Vagina (tissue), 2 donors: ENCODE measurements around the gene C1orf74.

Experiments used
- POLR2A ChIP-seq, 2 donors: fragments of 450-650 bp; IDR thresholded peaks; one replicate each; pipeline ENCODE4 v1.6.1; 2017; ENCODE audit warnings: antibody characterized with exemption in 2 of 2, mild to moderate bottlenecking in 2 of 2, moderate library complexity in 2 of 2
- POLR2AphosphoS5 ChIP-seq, 2 donors: sonication (generic); formaldehyde crosslinking; IDR thresholded peaks; one replicate each; pipeline ENCODE4 v1.9.0; 2017; ENCODE audit warnings: antibody characterized with exemption in 2 of 2, mild to moderate bottlenecking in 2 of 2, low read depth in 1 of 2; ENCODE audit not compliant: insufficient read depth in 1 of 2
- TF ChIP-seq, protein P1 (sequence below), 3 experiments: fragments of 450-650 bp in 2 of 3; fragments of 200-600 bp in 1 of 3; sonication (generic) in 1 of 3; IDR thresholded peaks; one replicate each; pipeline ENCODE4 v1.5.1; 2017 to 2019; ENCODE audit warnings: antibody characterized with exemption in 3 of 3, mild to moderate bottlenecking in 2 of 3, moderate library complexity in 2 of 3

DNA sequence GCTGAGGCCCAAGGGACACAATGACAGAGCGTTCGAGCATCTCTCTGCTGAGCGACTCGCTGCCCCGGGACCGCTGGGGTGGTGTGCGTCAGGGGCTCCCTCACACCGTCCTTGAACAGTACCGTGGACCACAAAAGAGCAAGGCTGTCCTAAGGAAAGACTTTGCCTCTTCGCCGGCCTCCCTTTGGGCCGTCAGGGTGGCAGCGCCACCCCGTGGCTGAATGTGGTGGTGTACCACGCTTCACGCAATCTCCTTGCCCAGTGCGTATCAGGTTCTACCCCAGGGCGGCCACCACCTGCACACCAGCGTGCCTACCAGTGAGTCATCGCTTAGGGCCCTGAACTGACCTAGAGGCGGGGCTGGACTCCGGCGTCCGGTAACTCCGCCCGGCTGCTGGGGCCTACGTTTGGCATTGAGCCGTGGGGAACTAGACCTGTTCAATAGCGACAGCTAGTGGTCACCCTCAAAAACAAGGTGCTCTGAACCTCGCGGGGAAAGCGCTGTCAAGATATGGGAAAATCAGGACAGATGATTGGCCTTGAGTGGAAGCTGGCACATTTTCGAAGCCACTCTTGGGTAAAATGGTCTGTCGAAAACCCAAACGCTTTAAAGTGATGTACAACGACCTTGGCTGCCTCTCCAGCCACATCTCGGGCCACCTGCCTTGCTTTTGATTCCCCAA, 36.6 kb downstream of the C1orf74 start:
- TF ChIP-seq, protein P1, sequence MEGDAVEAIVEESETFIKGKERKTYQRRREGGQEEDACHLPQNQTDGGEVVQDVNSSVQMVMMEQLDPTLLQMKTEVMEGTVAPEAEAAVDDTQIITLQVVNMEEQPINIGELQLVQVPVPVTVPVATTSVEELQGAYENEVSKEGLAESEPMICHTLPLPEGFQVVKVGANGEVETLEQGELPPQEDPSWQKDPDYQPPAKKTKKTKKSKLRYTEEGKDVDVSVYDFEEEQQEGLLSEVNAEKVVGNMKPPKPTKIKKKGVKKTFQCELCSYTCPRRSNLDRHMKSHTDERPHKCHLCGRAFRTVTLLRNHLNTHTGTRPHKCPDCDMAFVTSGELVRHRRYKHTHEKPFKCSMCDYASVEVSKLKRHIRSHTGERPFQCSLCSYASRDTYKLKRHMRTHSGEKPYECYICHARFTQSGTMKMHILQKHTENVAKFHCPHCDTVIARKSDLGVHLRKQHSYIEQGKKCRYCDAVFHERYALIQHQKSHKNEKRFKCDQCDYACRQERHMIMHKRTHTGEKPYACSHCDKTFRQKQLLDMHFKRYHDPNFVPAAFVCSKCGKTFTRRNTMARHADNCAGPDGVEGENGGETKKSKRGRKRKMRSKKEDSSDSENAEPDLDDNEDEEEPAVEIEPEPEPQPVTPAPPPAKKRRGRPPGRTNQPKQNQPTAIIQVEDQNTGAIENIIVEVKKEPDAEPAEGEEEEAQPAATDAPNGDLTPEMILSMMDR (IDR thresholded peaks at IDR 0.05) = peak; percentile 71 to 96 (median 81)
- TF ChIP-seq POLR2A (IDR thresholded peaks at IDR 0.05) (no peak), POLR2AphosphoS5 (IDR thresholded peaks at IDR 0.05; ENCODE audit: insufficient read depth in 1 of 2, low read depth in 1 of 2) (peak; percentile 76 to 81)
